Ascending aorta (tissue), 2 donors: ENCODE measurements around the gene ADIPOR1. TPM values are rescaled to one million over a fixed set of nuclear protein-coding genes. Genes with fewer than 3 reads are reported as not detected.
"Not testable (repeated sequence)": the region's sequence is repeated elsewhere in the genome, so short reads cannot be mapped to it uniquely, and the experiment has no call there.

ENCODE experiments used
- DNase-seq, 2 donors: peaks; one replicate each; pipeline ENCODE4 v3.0.0-alpha.2; 2019; ENCODE audit warnings: low spot score in 2 of 2
- H3K27ac ChIP-seq, 2 donors: fragments of 200-600 bp; sonication (generic); one replicate each; pipeline ENCODE4 v1.5.1; 2016 to 2017; ENCODE audit warnings: mild to moderate bottlenecking in 1 of 2
- H3K27me3 ChIP-seq: fragments of 200-600 bp; sonication (generic); one replicate; pipeline ENCODE4 v1.5.1; 2017
- H3K36me3 ChIP-seq, 2 donors: fragments of 200-600 bp; sonication (generic); one replicate each; pipeline ENCODE4 v1.5.1; 2016
- H3K4me1 ChIP-seq, 2 donors: fragments of 200-600 bp; sonication (generic); one replicate each; pipeline ENCODE4 v1.5.1; 2016 to 2017; ENCODE audit warnings: mild to moderate bottlenecking in 1 of 2
- H3K4me3 ChIP-seq, 2 donors: fragments of 200-600 bp; sonication (generic); one replicate each; pipeline ENCODE4 v1.5.1; 2016 to 2017; ENCODE audit warnings: mild to moderate bottlenecking in 1 of 2
- H3K9me3 ChIP-seq, 2 donors: fragments of 200-600 bp; sonication (generic); one replicate each; pipeline ENCODE4 v1.5.1; 2016
- intact Hi-C: fragments of 100-400 bp; cut with DNase I; formaldehyde crosslinking; loops from one replicate; pipeline ENCODE4 v1.15.1; 2023
- total RNA-seq: library from RNA; depleted of rRNA; stranded (reverse); fragments of >200 nt; gene quantifications from one replicate; pipeline ENCODE4 v1.1.0, GENCODE V29; 2016
- TF ChIP-seq, protein P1 (sequence below), 3 experiments: fragments of 200-600 bp in 2 of 3; fragments of 450-650 bp in 1 of 3; sonication (generic) in 2 of 3; IDR thresholded peaks; one replicate each; pipeline ENCODE4 v1.5.1; 2016 to 2019; ENCODE audit warnings: antibody characterized with exemption in 3 of 3, mild to moderate bottlenecking in 1 of 3, moderate library complexity in 1 of 3

Gene ADIPOR1, protein sequence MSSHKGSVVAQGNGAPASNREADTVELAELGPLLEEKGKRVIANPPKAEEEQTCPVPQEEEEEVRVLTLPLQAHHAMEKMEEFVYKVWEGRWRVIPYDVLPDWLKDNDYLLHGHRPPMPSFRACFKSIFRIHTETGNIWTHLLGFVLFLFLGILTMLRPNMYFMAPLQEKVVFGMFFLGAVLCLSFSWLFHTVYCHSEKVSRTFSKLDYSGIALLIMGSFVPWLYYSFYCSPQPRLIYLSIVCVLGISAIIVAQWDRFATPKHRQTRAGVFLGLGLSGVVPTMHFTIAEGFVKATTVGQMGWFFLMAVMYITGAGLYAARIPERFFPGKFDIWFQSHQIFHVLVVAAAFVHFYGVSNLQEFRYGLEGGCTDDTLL
- 67.9 TPM for total RNA-seq

DNA sequence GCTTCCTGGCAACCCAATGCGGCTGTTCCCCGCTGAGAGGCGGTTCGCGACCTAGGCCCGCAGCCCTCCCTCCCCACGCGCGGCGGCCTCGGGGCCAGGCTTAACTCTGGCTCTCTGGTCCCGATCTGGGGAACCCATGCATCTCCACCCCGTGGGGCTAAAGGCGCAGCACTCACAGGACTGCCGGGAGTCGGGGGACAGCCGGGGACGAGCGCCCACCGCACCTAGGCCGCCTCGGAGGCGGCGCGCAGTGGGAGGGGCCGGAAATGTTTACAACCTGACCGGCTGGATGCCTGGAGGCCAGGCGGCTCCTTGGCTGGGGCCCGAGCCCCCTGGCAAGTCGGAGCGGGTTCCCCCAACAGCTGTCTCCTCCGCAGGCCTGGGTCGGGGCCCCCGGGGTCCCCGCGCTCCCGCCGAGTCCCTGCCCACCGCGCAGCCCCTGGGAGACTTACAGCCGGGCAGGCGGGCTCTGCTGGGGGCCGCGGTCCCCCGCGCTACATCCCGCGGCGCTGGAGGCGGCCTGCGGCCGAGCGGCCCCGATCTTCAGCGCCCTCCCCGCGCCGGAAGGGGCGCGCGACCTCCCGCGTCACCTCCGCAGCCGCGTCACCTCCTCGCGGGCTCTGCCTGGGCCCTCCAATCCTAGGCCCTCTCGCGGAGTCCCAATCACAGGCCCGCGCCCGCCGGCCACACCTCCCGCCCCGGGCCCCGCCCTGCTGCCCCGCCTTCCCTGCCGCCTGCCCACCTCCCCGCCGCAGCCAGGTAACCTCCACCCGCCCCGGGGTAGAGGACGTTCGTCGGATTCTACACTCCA is at the start of gene ADIPOR1:
ADIPOR1 (minus strand) TSS at position 580 of the 811 bp plus-strand sequence. CDS start 7,242 bp downstream, outside the sequence.
- H3K27me3 ChIP-seq, result no peaks in the 10 kb centered on the region
- H3K27ac ChIP-seq, result peak within 1 kb of the TSS; percentile 95 to 96
- TF ChIP-seq, protein P1, sequence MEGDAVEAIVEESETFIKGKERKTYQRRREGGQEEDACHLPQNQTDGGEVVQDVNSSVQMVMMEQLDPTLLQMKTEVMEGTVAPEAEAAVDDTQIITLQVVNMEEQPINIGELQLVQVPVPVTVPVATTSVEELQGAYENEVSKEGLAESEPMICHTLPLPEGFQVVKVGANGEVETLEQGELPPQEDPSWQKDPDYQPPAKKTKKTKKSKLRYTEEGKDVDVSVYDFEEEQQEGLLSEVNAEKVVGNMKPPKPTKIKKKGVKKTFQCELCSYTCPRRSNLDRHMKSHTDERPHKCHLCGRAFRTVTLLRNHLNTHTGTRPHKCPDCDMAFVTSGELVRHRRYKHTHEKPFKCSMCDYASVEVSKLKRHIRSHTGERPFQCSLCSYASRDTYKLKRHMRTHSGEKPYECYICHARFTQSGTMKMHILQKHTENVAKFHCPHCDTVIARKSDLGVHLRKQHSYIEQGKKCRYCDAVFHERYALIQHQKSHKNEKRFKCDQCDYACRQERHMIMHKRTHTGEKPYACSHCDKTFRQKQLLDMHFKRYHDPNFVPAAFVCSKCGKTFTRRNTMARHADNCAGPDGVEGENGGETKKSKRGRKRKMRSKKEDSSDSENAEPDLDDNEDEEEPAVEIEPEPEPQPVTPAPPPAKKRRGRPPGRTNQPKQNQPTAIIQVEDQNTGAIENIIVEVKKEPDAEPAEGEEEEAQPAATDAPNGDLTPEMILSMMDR (IDR thresholded peaks at IDR 0.05), result peak in 2 of 3 experiments; percentile 17 to 29
- peaks cover 6 to 17% of the 10 kb centered on the region in 2 donors for H3K36me3 ChIP-seq
- no peaks in the 10 kb centered on the region for H3K9me3 ChIP-seq
- intact Hi-C loops, result loop anchor here (1.0 to 2.0 kb wide), 5 partner anchors 9 to 147 kb away; partner anchors contain the start of genes CYB5R1, KLHL12, PCAT6 and RABIF
- peaks cover 3 to 21% of the 10 kb centered on the region in 2 donors for H3K4me1 ChIP-seq
- peak; percentile 59 to 94 for DNase-seq
- H3K4me3 ChIP-seq, result peak within 1 kb of the TSS; percentile 80 to 94

DNA sequence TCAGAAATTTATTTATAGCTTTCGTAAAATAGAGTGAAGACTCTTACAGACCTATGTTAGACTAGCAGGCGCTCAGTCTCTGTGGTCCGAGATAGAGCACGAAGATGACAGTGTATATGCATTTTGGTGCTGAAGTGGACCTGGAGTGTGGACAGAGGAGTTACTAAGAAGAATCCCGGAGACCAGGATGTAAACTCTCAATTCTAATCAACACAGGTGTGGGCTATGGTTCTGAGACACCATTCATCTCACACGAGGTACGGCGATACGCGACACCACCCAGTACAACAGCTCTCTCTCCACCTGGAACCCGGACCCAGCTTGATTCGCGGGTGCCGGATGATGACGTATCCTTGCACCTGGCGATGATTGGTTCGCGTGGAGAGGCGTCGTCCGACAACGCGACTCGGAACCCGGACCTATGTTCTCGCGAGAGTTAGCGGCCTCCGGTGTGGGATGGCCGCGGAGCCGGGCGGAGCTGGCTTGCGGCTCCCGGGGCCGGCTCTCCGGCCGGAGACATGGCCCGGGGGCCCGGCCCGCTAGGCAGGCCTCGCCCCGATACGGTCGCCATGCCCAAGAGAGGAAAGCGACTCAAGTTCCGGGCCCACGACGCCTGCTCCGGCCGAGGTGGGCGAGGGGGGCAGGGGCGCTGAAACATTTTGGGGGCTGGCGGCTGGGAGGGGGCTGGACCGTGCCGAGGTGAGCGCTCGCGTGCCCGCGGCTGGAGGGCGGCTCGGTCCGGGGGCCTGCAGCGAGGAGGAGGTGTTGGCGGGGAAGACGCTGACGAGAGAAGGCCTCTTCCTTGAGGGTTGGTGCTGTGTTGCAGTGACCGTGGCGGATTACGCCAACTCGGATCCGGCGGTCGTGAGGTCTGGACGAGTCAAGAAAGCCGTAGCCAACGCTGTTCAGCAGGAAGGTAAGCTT is 49.1 kb upstream of the ADIPOR1 start, which contains the start of gene TMEM183A:
TMEM183A (plus strand) TSS at position 427 of the 924 bp plus-strand sequence; CDS start at position 519, 92 bp downstream.
- Histone ChIP-seq H3K9me3 (no peaks in the 10 kb centered on the region), H3K27me3 (no peaks in the 10 kb centered on the region), H3K4me3 (peak within 1 kb of the TSS; percentile 78 to 89), H3K4me1 (peaks cover 6 to 14% of the 10 kb centered on the region in 2 donors), H3K36me3 (peaks cover 13 to 31% of the 10 kb centered on the region in 2 donors), H3K27ac (peak within 1 kb of the TSS; percentile 79 to 95)
- intact Hi-C loops, result loop anchor here (1.0 to 2.0 kb wide), 5 partner anchors 40 to 200 kb away; partner anchors contain the start of genes ADIPOR1, CYB5R1, KLHL12 and RABIF
- peak; percentile 83 to 97 for DNase-seq
- TF ChIP-seq, protein P1 (IDR thresholded peaks at IDR 0.05), result no peak

GRCh38 chr1:203005395-203006142 is 47.5 kb upstream of the ADIPOR1 start:
- intact Hi-C loops, result loop anchor here (2.0 kb wide), 4 partner anchors 39 to 199 kb away; partner anchors contain the start of genes ADIPOR1, CYB5R1 and RABIF
- H3K27me3 ChIP-seq, H3K9me3 ChIP-seq, H3K27ac ChIP-seq, DNase-seq, H3K4me3 ChIP-seq: not testable (repeated sequence)
- Histone ChIP-seq H3K36me3 (peaks cover 8 to 17% of the 10 kb centered on the region in 2 donors), H3K4me1 (peaks cover 6 to 14% of the 10 kb centered on the region in 2 donors)

DNA sequence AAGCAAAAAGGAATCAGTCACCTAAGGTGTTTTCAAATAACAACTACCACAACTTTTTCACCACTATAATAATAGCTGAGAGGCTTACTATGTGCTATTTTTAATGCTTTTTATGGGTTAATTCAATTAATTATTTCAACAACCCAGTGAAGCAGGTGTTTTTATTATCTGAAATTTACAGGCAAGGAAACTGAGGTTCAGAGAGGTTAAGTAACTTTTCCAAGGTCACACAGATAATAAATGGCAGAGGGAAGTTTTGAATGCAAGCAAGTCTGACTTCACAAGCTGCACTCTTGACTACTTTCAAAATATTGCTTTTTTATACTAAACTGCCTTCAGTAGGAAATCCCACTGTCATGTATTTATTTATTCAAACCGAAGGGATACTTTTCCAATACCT is 44.8 kb upstream of the ADIPOR1 start:
- H3K4me1 ChIP-seq, result peaks cover 0 to under 1% of the 10 kb centered on the region in 2 donors
- H3K27ac ChIP-seq, result no peak overlapping the region
- H3K9me3 ChIP-seq, result no peaks in the 10 kb centered on the region
- intact Hi-C loops, result no loop called here
- TF ChIP-seq, protein P1 (IDR thresholded peaks at IDR 0.05), result no peak
- no peaks in the 10 kb centered on the region for H3K36me3 ChIP-seq
- H3K4me3 ChIP-seq, result no peak overlapping the region
- H3K27me3 ChIP-seq, result no peaks in the 10 kb centered on the region
- DNase-seq, result no peak

DNA sequence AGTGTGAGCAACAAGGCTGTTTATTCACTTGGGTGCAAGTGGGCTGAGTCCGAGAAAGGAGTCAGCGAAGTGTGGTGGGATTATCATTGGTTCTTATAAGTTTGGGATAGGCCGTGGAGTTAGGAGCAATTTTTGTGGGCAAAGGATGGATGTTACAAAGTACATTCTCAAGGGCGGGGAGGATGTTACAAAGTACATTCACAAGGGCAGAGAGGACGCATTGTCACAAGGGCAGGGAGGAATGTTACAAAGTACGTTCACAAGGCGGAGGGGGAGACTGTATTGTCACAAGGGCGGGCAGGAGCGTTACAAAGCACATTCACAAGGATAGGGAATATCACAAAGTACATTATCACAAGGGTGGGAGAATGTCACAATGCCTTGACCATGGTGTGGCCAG is 43.9 kb upstream of the ADIPOR1 start:
- Histone ChIP-seq H3K27me3 (no peaks in the 10 kb centered on the region), H3K4me3 (no peak overlapping the region), H3K4me1 (no peaks in the 10 kb centered on the region), H3K27ac (no peak overlapping the region), H3K9me3 (no peaks in the 10 kb centered on the region), H3K36me3 (no peaks in the 10 kb centered on the region)
- TF ChIP-seq, protein P1 (IDR thresholded peaks at IDR 0.05), result no peak
- intact Hi-C loops, result no loop called here
- no peak for DNase-seq
